HG03139 (cell line): ENCODE data around the gene RAB9B.
"Not testable (repeated sequence)": the region's sequence is repeated elsewhere in the genome, so short reads cannot be mapped to it uniquely, and the experiment has no call there.

Experiments used
- ATAC-seq: cut with Tn5 transposase; IDR thresholded peaks from one replicate; pipeline ENCODE4 v1.9.1; 2021; ENCODE audit not compliant: unreplicated experiment

The RAB9B gene

GRCh38 chrX:103817101-103817500 is 15.0 kb downstream of the RAB9B start:
- not testable (repeated sequence) for ATAC-seq

GRCh38 chrX:103811858-103812257 is 20.2 kb downstream of the RAB9B start:
- no peak for ATAC-seq

- no peak for ATAC-seq
Observed at GRCh38 chrX:103806862-103807474, 25.1 kb downstream of the RAB9B start.

- ATAC-seq, result no peak
Observed at GRCh38 chrX:103805860-103806259, 26.2 kb downstream of the RAB9B start.

GRCh38 chrX:103800318-103800717 is 31.7 kb downstream of the RAB9B start:
- no peak for ATAC-seq

GRCh38 chrX:103797691-103798090 is 34.4 kb downstream of the RAB9B start:
- ATAC-seq, result no peak

- ATAC-seq, result no peak
Observed at GRCh38 chrX:103794119-103794518, 37.9 kb downstream of the RAB9B start.

- no peak for ATAC-seq
Observed at GRCh38 chrX:103793545-103793940, 38.5 kb downstream of the RAB9B start.

GRCh38 chrX:103792916-103793544 is 39.0 kb downstream of the RAB9B start:
- ATAC-seq, result no peak

- no peak for ATAC-seq
Observed at GRCh38 chrX:103791826-103792485, 40.1 kb downstream of the RAB9B start.

- no peak for ATAC-seq
Observed at GRCh38 chrX:103791228-103791627, 40.8 kb downstream of the RAB9B start.

GRCh38 chrX:103789004-103789403 is 43.1 kb downstream of the RAB9B start:
- ATAC-seq, result peak; percentile 84

GRCh38 chrX:103783971-103784370 is 48.1 kb downstream of the RAB9B start:
- ATAC-seq, result no peak

- ATAC-seq, result no peak
Observed at GRCh38 chrX:103783196-103783595, 48.9 kb downstream of the RAB9B start.

GRCh38 chrX:103782640-103783039 is 49.4 kb downstream of the RAB9B start:
- no peak for ATAC-seq

- ATAC-seq, result no peak
Observed at GRCh38 chrX:103781706-103782105, 50.4 kb downstream of the RAB9B start.

GRCh38 chrX:103781062-103781402 is 51.0 kb downstream of the RAB9B start:
- no peak for ATAC-seq

- no peak for ATAC-seq
Observed at GRCh38 chrX:103780336-103781061, 51.6 kb downstream of the RAB9B start.

GRCh38 chrX:103779141-103779789 is 52.8 kb downstream of the RAB9B start:
- no peak for ATAC-seq

GRCh38 chrX:103776546-103776945 is 55.5 kb downstream of the RAB9B start, which contains the start of gene PLP1:
TSS of gene PLP1 (plus strand) at chrX:103776840. CDS start at chrX:103776996, 156 bp downstream.
- no peak for ATAC-seq

GRCh38 chrX:103774070-103774642 is 57.9 kb downstream of the RAB9B start:
- no peak for ATAC-seq
